K562 (cell line): ENCODE measurements around the gene ANK2.

ENCODE experiments used
- BHLHE40 ChIP-seq: IDR thresholded peaks from 2 replicates; pipeline ENCODE4 v1.6.1; 2011; ENCODE audit warnings: low read length, improper control_type of control experiment
- CREB5 ChIP-seq: fragments of 250-450 bp; sonication (Bioruptor Pico); IDR thresholded peaks from 2 replicates; pipeline ENCODE4 v1.5.0; 2020; ENCODE audit warnings: mild to moderate bottlenecking
- EHMT2 ChIP-seq: fragments of 450-650 bp; IDR thresholded peaks from 2 replicates; pipeline ENCODE4 v1.6.1; 2018; ENCODE audit warnings: antibody characterized with exemption
- NBN ChIP-seq: fragments of 450-650 bp; IDR thresholded peaks from 2 replicates; pipeline ENCODE4 v1.6.1; 2016; ENCODE audit warnings: low read depth, mild to moderate bottlenecking
- NFYB ChIP-seq: IDR thresholded peaks from 2 replicates; pipeline ENCODE4 v1.6.1; 2011; ENCODE audit warnings: mild to moderate bottlenecking, moderate library complexity; ENCODE audit not compliant: insufficient read length; ENCODE audit errors: extremely low read depth
- POLR2A ChIP-seq: fragments of 450-650 bp; conservative IDR thresholded peaks from 2 replicates; pipeline ENCODE4 v1.6.1; 2016
- RAD51 ChIP-seq: fragments of 450-650 bp; IDR thresholded peaks from 2 replicates; pipeline ENCODE4 v1.7.1; 2016; ENCODE audit warnings: low read depth, mild to moderate bottlenecking, borderline replicate concordance
- SPI1 ChIP-seq: IDR thresholded peaks from 2 replicates; pipeline ENCODE4 v1.6.1; 2011; ENCODE audit warnings: low read depth, low read length, control low read depth, borderline replicate concordance
- TAL1 ChIP-seq: fragments of 450-650 bp; IDR thresholded peaks from 2 replicates; pipeline ENCODE4 v1.6.1; 2016; ENCODE audit warnings: mild to moderate bottlenecking

GRCh38 chr4:113358784-113359183, 309.3 kb downstream of the ANK2 start:
- TF ChIP-seq SPI1 (no peak), NBN (no peak), BHLHE40 (no peak), EHMT2 (no peak), NFYB (no peak), RAD51 (no peak), TAL1 (no peak), CREB5 (no peak), POLR2A (no peak)
